ENCODE results near the gene UPP2. TPM values are rescaled to one million over a fixed set of nuclear protein-coding genes. Genes with fewer than 3 reads are reported as not detected.

UPP2 gene
- total RNA-seq, 2 experiments from 2014 or later = not detected

- DNase-seq (no peak), ATAC-seq (peak; percentile 49)
- Mint-ChIP-seq H3K4me1 (peaks cover 4% of the 10 kb centered on the region), H3K27ac (no peak overlapping the region), H3K9me3 (ENCODE audit: low read depth) (no peaks in the 10 kb centered on the region), H3K27me3 (peaks cover 31% of the 10 kb centered on the region), H3K36me3 (ENCODE audit: low read depth) (no peaks in the 10 kb centered on the region), H3K4me3 (no peak overlapping the region)
- ChIA-PET CTCF (no interaction called here), POLR2A (no interaction called here)
- intact Hi-C loops (cut with DNase I, micrococcal nuclease) = no loop called here
Observed at GRCh38 chr2:158184556-158185343, 83.1 kb downstream of the UPP2 start.

Other genes starting within 250 kb of the UPP2 start
- gene ACVR1, start 225.5 kb upstream of the UPP2 start, total RNA-seq = 10 to 100 TPM; 17.1 to 23.0 TPM